H9 (cell line): ENCODE measurements around the gene C11orf16. TPM values are rescaled to one million over a fixed set of nuclear protein-coding genes. Genes with fewer than 3 reads are reported as not detected.

ENCODE experiments used
- DNase-seq: peaks from one replicate; pipeline ENCODE4 v3.0.0-alpha.2; 2017
- H2AFZ ChIP-seq: one replicate; pipeline ENCODE4 v1.6.1; 2013; ENCODE audit warnings: mild to moderate bottlenecking, low read length, control low read depth, moderate library complexity
- H2AK5ac ChIP-seq: 2 replicates; pipeline ENCODE4 v1.6.1; 2013; ENCODE audit warnings: low read length, control low read depth, mixed read lengths; ENCODE audit not compliant: insufficient read length
- H2BK120ac ChIP-seq: one replicate; pipeline ENCODE4 v1.6.1; 2013; ENCODE audit warnings: low read depth, mild to moderate bottlenecking, low read length, control low read depth, inconsistent platforms; ENCODE audit not compliant: poor library complexity, severe bottlenecking
- H2BK12ac ChIP-seq: 2 replicates; pipeline ENCODE4 v1.6.1; 2013; ENCODE audit warnings: low read length, control low read depth, mixed read lengths, low read depth; ENCODE audit not compliant: insufficient read length
- H2BK15ac ChIP-seq: 2 replicates; pipeline ENCODE4 v1.6.1; 2013; ENCODE audit warnings: low read depth, low read length, control low read depth
- H2BK20ac ChIP-seq: one replicate; pipeline ENCODE4 v1.6.1; 2013; ENCODE audit warnings: low read depth, mild to moderate bottlenecking, low read length, control low read depth, inconsistent platforms; ENCODE audit not compliant: poor library complexity, severe bottlenecking
- H2BK5ac ChIP-seq: 2 replicates; pipeline ENCODE4 v1.6.1; 2013; ENCODE audit warnings: low read length, control low read depth, mixed read lengths; ENCODE audit not compliant: insufficient read length
- H3K14ac ChIP-seq: 2 replicates; pipeline ENCODE4 v1.6.1; 2013; ENCODE audit warnings: low read length, control low read depth; ENCODE audit not compliant: insufficient read depth
- H3K18ac ChIP-seq: 2 replicates; pipeline ENCODE4 v1.6.1; 2013; ENCODE audit warnings: low read depth, mild to moderate bottlenecking, mixed read lengths, low read length, control low read depth; ENCODE audit not compliant: insufficient read length
- H3K23ac ChIP-seq: 2 replicates; pipeline ENCODE4 v1.6.1; 2013; ENCODE audit warnings: low read length, control low read depth, mixed read lengths, low read depth; ENCODE audit not compliant: insufficient read length
- H3K23me2 ChIP-seq: 2 replicates; pipeline ENCODE4 v1.6.1; 2013; ENCODE audit warnings: low read depth, mild to moderate bottlenecking, mixed read lengths, low read length, control low read depth; ENCODE audit not compliant: insufficient read length, poor library complexity, severe bottlenecking
- H3K27ac ChIP-seq: 2 replicates; pipeline ENCODE4 v1.5.1; 2013; ENCODE audit warnings: low read length, control low read depth, mixed read lengths, low read depth; ENCODE audit not compliant: insufficient read length
- H3K27me3 ChIP-seq: 2 replicates; pipeline ENCODE4 v1.6.1; 2013; ENCODE audit warnings: low read length, control low read depth, inconsistent platforms; ENCODE audit not compliant: insufficient read depth
- H3K4ac ChIP-seq: 2 replicates; pipeline ENCODE4 v1.6.1; 2013; ENCODE audit warnings: low read depth, mild to moderate bottlenecking, control low read depth, inconsistent platforms, low read length, moderate library complexity
- H3K4me1 ChIP-seq: 2 replicates; pipeline ENCODE4 v1.6.1; 2013; ENCODE audit warnings: low read length, control low read depth, inconsistent platforms; ENCODE audit not compliant: insufficient read depth
- H3K4me2 ChIP-seq: 2 replicates; pipeline ENCODE4 v1.6.1; 2013; ENCODE audit warnings: low read length, control low read depth, mixed read lengths; ENCODE audit not compliant: insufficient read length, insufficient read depth
- H3K56ac ChIP-seq: 2 replicates; pipeline ENCODE4 v1.6.1; 2013; ENCODE audit warnings: low read depth, mild to moderate bottlenecking, mixed read lengths, low read length, control low read depth; ENCODE audit not compliant: insufficient read length
- H3K79me1 ChIP-seq: 2 replicates; pipeline ENCODE4 v1.6.1; 2013; ENCODE audit warnings: low read depth, mild to moderate bottlenecking, moderate library complexity, low read length, control low read depth, inconsistent platforms; ENCODE audit not compliant: insufficient read depth, poor library complexity, severe bottlenecking
- H3K79me2 ChIP-seq: 2 replicates; pipeline ENCODE4 v1.6.1; 2013; ENCODE audit warnings: low read length, control low read depth, inconsistent platforms; ENCODE audit not compliant: insufficient read depth
- H3K9ac ChIP-seq: 2 replicates; pipeline ENCODE4 v1.6.1; 2013; ENCODE audit warnings: low read length, control low read depth, mixed read lengths; ENCODE audit not compliant: insufficient read length; ENCODE audit errors: extremely low read depth
- H3K9me3 ChIP-seq: one replicate; pipeline ENCODE4 v1.6.1; 2013; ENCODE audit warnings: low read depth, low read length, inconsistent platforms; ENCODE audit not compliant: control insufficient read depth
- H3T11ph ChIP-seq: one replicate; pipeline ENCODE4 v1.6.1; 2013; ENCODE audit warnings: mild to moderate bottlenecking, low read length, control low read depth, inconsistent platforms
- H4K20me1 ChIP-seq: one replicate; pipeline ENCODE4 v1.6.1; 2013; ENCODE audit not compliant: control insufficient read depth, insufficient read length, insufficient read depth
- H4K5ac ChIP-seq: 2 replicates; pipeline ENCODE4 v1.6.1; 2013; ENCODE audit warnings: low read depth, mild to moderate bottlenecking, mixed read lengths, low read length, control low read depth; ENCODE audit not compliant: insufficient read length
- H4K8ac ChIP-seq: replicated peaks from 2 replicates; pipeline ENCODE4 v1.6.1; 2013; ENCODE audit warnings: low read length, control low read depth, mixed read lengths, low read depth; ENCODE audit not compliant: insufficient read length
- H4K91ac ChIP-seq: 2 replicates; pipeline ENCODE4 v1.6.1; 2013; ENCODE audit warnings: low read depth, mild to moderate bottlenecking, moderate library complexity, mixed read lengths, low read length, control low read depth; ENCODE audit not compliant: insufficient read length
- H3K27ac Mint-ChIP-seq, 3 experiments: 2 replicates in 2 of 3; 3 replicates in 1 of 3; pipeline ENCODE4 v1.8.0; 2020 to 2021; ENCODE audit warnings: mixed read lengths in 3 of 3, mild to moderate bottlenecking in 1 of 3, moderate library complexity in 1 of 3
- H3K27me3 Mint-ChIP-seq: 2 replicates; pipeline ENCODE4 v1.8.0; 2021; ENCODE audit warnings: low read depth, mild to moderate bottlenecking, moderate library complexity, mixed read lengths
- H3K36me3 Mint-ChIP-seq, 3 experiments: 2 replicates in 2 of 3; 3 replicates in 1 of 3; pipeline ENCODE4 v1.8.0; 2020 to 2021; ENCODE audit warnings: low read depth in 3 of 3, mixed read lengths in 3 of 3; ENCODE audit not compliant: insufficient read depth in 1 of 3
- H3K4me1 Mint-ChIP-seq, 2 experiments: 2 replicates each; pipeline ENCODE4 v1.8.0; 2020; ENCODE audit warnings: mixed read lengths in 2 of 2
- H3K4me3 Mint-ChIP-seq, 2 experiments: 2 replicates in 1 of 2; 3 replicates in 1 of 2; pipeline ENCODE4 v1.8.0; 2020 to 2021; ENCODE audit warnings: mild to moderate bottlenecking in 2 of 2, mixed read lengths in 2 of 2, moderate library complexity in 1 of 2
- H3K9me3 Mint-ChIP-seq, 2 experiments: 2 replicates in 1 of 2; 3 replicates in 1 of 2; pipeline ENCODE4 v1.8.0; 2020; ENCODE audit warnings: mild to moderate bottlenecking in 2 of 2, mixed read lengths in 2 of 2, moderate library complexity in 1 of 2
- CTCF ChIP-seq: fragments of 200-600 bp; sonication (generic); conservative IDR thresholded peaks from 3 replicates; pipeline ENCODE4 v1.8.0; 2021; ENCODE audit warnings: antibody characterized with exemption, mild to moderate bottlenecking
- WGBS: extraction: QIAGEN DNeasy Blood & Tissue Kit; methylation state at CpG from one replicate; pipeline ENCODE4 v1.1.7; 2013; ENCODE audit warnings: missing lambda C conversion rate, low lambda C conversion rate, mixed read lengths; ENCODE audit not compliant: insufficient read length; ENCODE audit errors: extremely low coverage; 5-methylcytosine and 5-hydroxymethylcytosine counted together
- total RNA-seq: library from RNA; stranded (reverse); gene quantifications from 2 replicates; pipeline ENCODE4 v1.2.1, GENCODE V29; 2021

Gene C11orf16
- total RNA-seq, 1 experiment from 2014 or later, result 0.15 TPM

- Histone ChIP-seq H3K9me3 (no peaks in the 10 kb centered on the region), H3K4me2 (no peak overlapping the region), H3K4me1 (no peaks in the 10 kb centered on the region), H3K9ac (peak overlapping the region; percentile 15), H3K4ac (no peak overlapping the region), H3K27ac (no peak overlapping the region), H2BK120ac (no peak overlapping the region), H3K23ac (no peak overlapping the region), H2BK12ac (no peak overlapping the region), H4K91ac (no peak overlapping the region), H3K23me2 (peaks cover 7% of the 10 kb centered on the region), H3K56ac (no peak overlapping the region), H4K20me1 (no peaks in the 10 kb centered on the region), H2BK5ac (no peak overlapping the region), H2AK5ac (no peak overlapping the region), H3K27me3 (no peaks in the 10 kb centered on the region), H3K79me2 (0 out of 2 replicates have a peak, but pooled peaks cover 1% of the 10 kb centered on the region), H2BK15ac (no peak overlapping the region), H3K79me1 (no peaks in the 10 kb centered on the region), H4K5ac (no peak overlapping the region), H3T11ph (no peak overlapping the region), H4K8ac (no peak overlapping the region), H3K14ac (no peak overlapping the region), H3K18ac (no peak overlapping the region), H2AFZ (no peak overlapping the region), H2BK20ac (no peak overlapping the region)
- TF ChIP-seq CTCF, result no peak
- H3K27ac Mint-ChIP-seq, result no peak overlapping the region
- H3K9me3 Mint-ChIP-seq, result peaks cover 0 to 2% of the 10 kb centered on the region in 2 experiments; a peak in 1 of 5 replicates
- no peak overlapping the region for H3K4me3 Mint-ChIP-seq
- no CpG with 5 or more reads among the region's 2 CpGs for WGBS
- H3K27me3 Mint-ChIP-seq, result no peaks in the 10 kb centered on the region
- H3K36me3 Mint-ChIP-seq, result 0 out of 7 replicates have a peak, but pooled peaks cover 0 to 2% (median under 1%) of the 10 kb centered on the region in 3 experiments
- no peak for DNase-seq
- peaks cover 13 to 16% of the 10 kb centered on the region in 2 experiments for H3K4me1 Mint-ChIP-seq
Observed at GRCh38 chr11:8961401-8961800, 28.7 kb upstream of the C11orf16 start.
